Psoas muscle (tissue), 8 donors: ENCODE data around the gene CAMTA1. TPM values are rescaled to one million over a fixed set of nuclear protein-coding genes. Genes with fewer than 3 reads are reported as not detected.
"Not testable (repeated sequence)": the region's sequence is repeated elsewhere in the genome, so short reads cannot be mapped to it uniquely, and the experiment has no call there.

Experiments
- ATAC-seq, 4 donors: fragments of 200-7000 bp; cut with Tn5 transposase; one replicate each; pipeline ENCODE4 v1.9.1; 2020; ENCODE audit warnings: moderate library complexity in 3 of 4, mild to moderate bottlenecking in 2 of 4
- DNase-seq, 2 donors: peaks; one replicate each; pipeline ENCODE4 v3.0.0-alpha.2; 2020
- H3K27ac ChIP-seq: fragments of 200-600 bp; one replicate; pipeline ENCODE4 v1.8.0; 2022
- H3K27me3 ChIP-seq, 3 donors: fragments of 200-600 bp in 1 of 3; one replicate each; pipeline versions ENCODE4 v1.6.1 to v1.8.0; 2013 to 2022; ENCODE audit warnings: low read length in 2 of 3, mild to moderate bottlenecking in 2 of 3, moderate library complexity in 1 of 3; ENCODE audit not compliant: insufficient read depth in 3 of 3
- H3K36me3 ChIP-seq, 2 donors: fragments of 200-600 bp in 1 of 2; one replicate each; pipeline versions ENCODE4 v1.6.1 to v1.8.0; 2013 to 2022; ENCODE audit warnings: low read depth in 1 of 2, mild to moderate bottlenecking in 1 of 2, moderate library complexity in 1 of 2; ENCODE audit not compliant: insufficient read depth in 1 of 2
- H3K4me1 ChIP-seq: fragments of 200-600 bp; one replicate; pipeline ENCODE4 v1.8.0; 2022
- H3K4me3 ChIP-seq: fragments of 200-600 bp; one replicate; pipeline ENCODE4 v1.8.0; 2022; ENCODE audit warnings: mild to moderate bottlenecking
- H3K9me3 ChIP-seq: fragments of 200-600 bp; one replicate; pipeline ENCODE4 v1.8.0; 2022
- CTCF ChIP-seq: fragments of 200-600 bp; IDR thresholded peaks from one replicate; pipeline ENCODE4 v1.8.0; 2022; ENCODE audit warnings: antibody characterized with exemption
- WGBS, 3 donors: extraction: QIAGEN DNeasy Blood & Tissue Kit; methylation state at CpG; one replicate each; pipeline versions ENCODE4 v1.1.6 to v1.1.7; 2013; 5-methylcytosine and 5-hydroxymethylcytosine counted together
- intact Hi-C, 2 donors: fragments of 100-400 bp; cut with DNase I; formaldehyde crosslinking; loops; one replicate each; pipeline versions ENCODE4 v1.11.0 to v1.14.2; 2022
- polyA plus RNA-seq, 3 donors: library from polyadenylated mRNA; stranded (reverse); fragments of 200-250 nt; gene quantifications; one replicate each; pipeline ENCODE4 v1.2.3, GENCODE V29; 2013
- total RNA-seq, 4 donors: library from RNA; stranded (reverse); fragmentation: NEBNext Ultra II Directional in 2 of 4; extraction: Animal tissue kit (Norgen Biotek cat#: 25700) in 2 of 4; gene quantifications; one replicate each; pipeline versions ENCODE4 v1.2.1 to v1.2.4, GENCODE V29; 2021 to 2023
- donor health status: healthy with polysubstance abuse.
- donor health status: DM: no; HTN: no; CAD: no; lungs with moderate emphysema.
- donor health status: Bipolar disorder and iron deficiency.
- donor health status: healthy.
- donor health status: DM: yes; HTN: yes; CAD: no.
- donor health status: DM: no; HTN: no; CAD: no.
- donor health status: DM: no; HTN: no; CAD: no.
- donor health status: DM: yes; HTN: yes; CAD: no.

The CAMTA1 gene
- total and polyA plus RNA-seq, 7 donors = 64.6 to 206 (median 76.5) TPM

- H3K27me3 ChIP-seq = no peaks in the 10 kb centered on the region
- DNase-seq (no peak), ATAC-seq (peak in 1 of 4 donors; percentile 46)
- intact Hi-C loops = no loop called here
- H3K4me3 ChIP-seq = no peak overlapping the region
- TF ChIP-seq CTCF = no peak
- peaks cover 38% of the 10 kb centered on the region for H3K4me1 ChIP-seq
- WGBS, 3 donors = 84 to 93% (median 91%) methylated on average over 3 of the region's 3 CpGs
- H3K36me3 ChIP-seq = peaks cover 0 to 7% of the 10 kb centered on the region in 2 donors
- no peak overlapping the region for H3K27ac ChIP-seq
- H3K9me3 ChIP-seq = no peaks in the 10 kb centered on the region
Measured at GRCh38 chr1:6827079-6827478, 41.8 kb downstream of the CAMTA1 start.

GRCh38 chr1:6827630-6828165 lies 42.4 kb downstream of the CAMTA1 start:
- intact Hi-C loops = no loop called here
- 58 to 80% (median 69%) methylated on average over 10 of the region's 10 CpGs for WGBS, 3 donors
- H3K36me3 ChIP-seq = peaks cover 0 to 7% of the 10 kb centered on the region in 2 donors
- no peak for ATAC-seq
- TF ChIP-seq CTCF = no peak
- H3K27me3 ChIP-seq = no peaks in the 10 kb centered on the region
- no peak overlapping the region for H3K4me3 ChIP-seq
- no peaks in the 10 kb centered on the region for H3K9me3 ChIP-seq
- peaks cover 40% of the 10 kb centered on the region for H3K4me1 ChIP-seq
- no peak for DNase-seq
- H3K27ac ChIP-seq = no peak overlapping the region

DNA sequence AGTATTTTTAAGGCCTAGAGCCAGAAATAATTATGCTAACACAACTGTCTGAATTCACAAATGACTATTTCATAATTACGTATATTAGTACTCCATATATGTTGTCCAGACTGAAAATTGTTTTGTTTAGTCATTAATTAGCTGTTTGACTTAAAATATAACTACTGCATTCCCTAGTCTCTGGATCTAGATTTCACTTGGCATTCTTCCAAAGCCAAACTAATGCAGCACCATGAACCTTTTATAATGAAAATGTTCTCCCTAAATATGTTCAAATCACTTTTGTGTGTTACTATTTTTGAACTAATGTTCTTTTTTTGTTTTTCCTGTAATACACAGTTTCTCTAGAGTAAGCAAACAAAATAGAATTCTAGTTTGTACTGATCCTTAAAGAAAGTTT lies 46.1 kb downstream of the CAMTA1 start:
- no peak for DNase-seq
- H3K36me3 ChIP-seq = peaks cover 0 to 7% of the 10 kb centered on the region in 2 donors
- H3K4me3 ChIP-seq = no peak overlapping the region
- intact Hi-C loops = no loop called here
- ATAC-seq = no peak
- H3K4me1 ChIP-seq = peaks cover 29% of the 10 kb centered on the region
- no peak overlapping the region for H3K27ac ChIP-seq
- H3K27me3 ChIP-seq = no peaks in the 10 kb centered on the region
- no peak for TF ChIP-seq CTCF
- H3K9me3 ChIP-seq = no peaks in the 10 kb centered on the region
- 93 to 96% (median 95%) methylated on average over 1 of the region's 1 CpG for WGBS, 3 donors

GRCh38 chr1:6832006-6832405 lies 46.8 kb downstream of the CAMTA1 start:
- H3K36me3 ChIP-seq, H3K27me3 ChIP-seq, intact Hi-C loops, DNase-seq, H3K4me3 ChIP-seq, H3K9me3 ChIP-seq: not testable (repeated sequence)
- 20 to 52% (median 39%) methylated on average over 2 of the region's 2 CpGs for WGBS, 3 donors
- peaks cover 22% of the 10 kb centered on the region for H3K4me1 ChIP-seq
- peak overlapping the region; percentile 28 for H3K27ac ChIP-seq
- peak in 2 of 4 donors; percentile 45 to 53 for ATAC-seq

GRCh38 chr1:6832531-6833188 lies 47.4 kb downstream of the CAMTA1 start:
- Histone ChIP-seq H3K27ac (peak overlapping the region; percentile 28), H3K27me3 (no peaks in the 10 kb centered on the region), H3K36me3 (peaks cover 0 to 7% of the 10 kb centered on the region in 2 donors), H3K4me1 (peaks cover 22% of the 10 kb centered on the region), H3K9me3 (no peaks in the 10 kb centered on the region), H3K4me3 (peak overlapping the region; percentile 42)
- peak in 3 of 4 donors; percentile 64 to 79 (median 71) for ATAC-seq
- intact Hi-C loops = no loop called here
- 34 to 54% (median 39%) methylated on average over 4 of the region's 4 CpGs for WGBS, 3 donors
- no peak for TF ChIP-seq CTCF
- no peak for DNase-seq
